Activated CD8-positive, alpha-beta memory T cell treated with anti-CD3 and anti-CD28 coated beads, Interleukin-2, amount 50 U/mL, for 4 hours (primary cell): ENCODE data around the gene MXD3.
"Not testable (repeated sequence)": the region's sequence is repeated elsewhere in the genome, so short reads cannot be mapped to it uniquely, and the experiment has no call there.

Source experiments
- DNase-seq: peaks from one replicate; pipeline ENCODE4 v3.0.0-alpha.2; 2020

The MXD3 gene

GRCh38 chr5:177317959-177318377 lies 6.3 kb upstream of the MXD3 start:
- peak; percentile 79 for DNase-seq

DNA sequence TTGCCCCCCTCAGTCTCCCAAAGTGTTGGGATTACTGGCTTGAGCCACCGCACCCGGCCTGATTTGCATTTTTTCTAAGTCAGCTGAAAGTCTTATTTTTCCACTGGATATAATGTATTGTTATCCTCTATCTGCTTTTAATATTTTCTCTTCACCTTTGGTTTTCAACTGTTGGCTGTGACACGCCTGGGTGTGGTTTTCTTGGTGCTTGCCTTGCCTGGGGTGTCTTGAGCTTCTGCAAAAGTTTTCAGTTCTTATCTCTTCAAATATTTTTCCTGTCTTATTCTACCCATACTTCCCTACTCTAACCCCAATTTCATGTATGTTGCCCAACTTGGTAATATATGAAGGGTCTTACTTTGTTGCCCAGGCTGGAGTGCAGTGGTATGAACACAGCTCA lies 4.3 kb upstream of the MXD3 start:
- DNase-seq = no peak

GRCh38 chr5:177315411-177315810 lies 3.7 kb upstream of the MXD3 start:
- no peak for DNase-seq

- no peak for DNase-seq
These were observed 3.0 kb upstream of the MXD3 start for GRCh38 chr5:177314376-177315342.

GRCh38 chr5:177313561-177314259 lies 2.0 kb upstream of the MXD3 start:
- DNase-seq = no peak

DNA sequence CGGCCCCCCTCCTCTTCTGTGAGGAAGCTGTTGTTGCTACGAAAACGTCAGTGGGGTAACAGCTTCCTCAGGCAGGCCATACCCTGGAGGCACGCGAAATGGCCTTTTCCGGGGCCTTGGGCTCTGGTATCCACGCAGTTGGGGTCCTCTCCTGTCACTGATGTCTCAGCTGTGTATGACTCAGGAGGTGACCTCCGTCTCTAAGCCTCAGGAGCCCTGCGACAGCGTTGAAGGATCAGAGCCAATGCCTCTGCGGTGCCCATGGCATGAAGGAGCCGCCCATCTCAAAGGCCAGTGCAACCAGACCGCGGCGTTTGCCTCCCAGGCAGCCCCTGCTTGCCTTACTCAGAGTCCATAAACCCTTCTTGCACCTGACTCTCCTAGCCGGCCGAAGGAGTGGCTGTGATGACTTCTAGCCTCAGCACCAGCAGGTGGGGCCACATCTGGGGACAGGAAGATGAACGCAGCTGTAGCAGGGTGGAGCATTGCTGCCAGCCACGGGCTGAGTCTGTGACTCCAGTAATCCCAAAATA lies 1.0 kb upstream of the MXD3 start:
- no peak for DNase-seq

- no peak for DNase-seq
These were observed 341 bp downstream of the MXD3 start for GRCh38 chr5:177311392-177311722.

- no peak for DNase-seq
These were observed 824 bp downstream of the MXD3 start for GRCh38 chr5:177310757-177311391.

DNA sequence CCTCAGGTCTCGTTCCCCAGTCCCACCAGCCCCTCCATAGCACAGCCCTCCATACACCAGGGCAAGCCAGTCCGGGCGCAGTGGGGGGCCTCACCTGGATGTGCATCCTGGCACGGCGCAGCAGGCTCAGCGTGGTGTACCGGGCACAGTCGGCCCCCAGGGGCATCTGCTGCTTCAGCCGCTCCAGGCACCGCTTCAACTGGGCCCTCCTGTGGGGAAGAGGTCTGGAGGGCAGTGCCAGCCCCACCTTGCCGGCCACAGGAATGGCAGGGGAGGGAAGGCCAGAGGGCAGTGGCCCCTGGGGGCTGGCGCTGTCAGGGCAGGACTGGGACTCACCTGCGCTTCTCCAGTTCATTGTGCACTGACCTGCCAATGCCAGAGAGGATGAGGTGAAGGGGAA lies 1.4 kb downstream of the MXD3 start:
- no peak for DNase-seq

DNA sequence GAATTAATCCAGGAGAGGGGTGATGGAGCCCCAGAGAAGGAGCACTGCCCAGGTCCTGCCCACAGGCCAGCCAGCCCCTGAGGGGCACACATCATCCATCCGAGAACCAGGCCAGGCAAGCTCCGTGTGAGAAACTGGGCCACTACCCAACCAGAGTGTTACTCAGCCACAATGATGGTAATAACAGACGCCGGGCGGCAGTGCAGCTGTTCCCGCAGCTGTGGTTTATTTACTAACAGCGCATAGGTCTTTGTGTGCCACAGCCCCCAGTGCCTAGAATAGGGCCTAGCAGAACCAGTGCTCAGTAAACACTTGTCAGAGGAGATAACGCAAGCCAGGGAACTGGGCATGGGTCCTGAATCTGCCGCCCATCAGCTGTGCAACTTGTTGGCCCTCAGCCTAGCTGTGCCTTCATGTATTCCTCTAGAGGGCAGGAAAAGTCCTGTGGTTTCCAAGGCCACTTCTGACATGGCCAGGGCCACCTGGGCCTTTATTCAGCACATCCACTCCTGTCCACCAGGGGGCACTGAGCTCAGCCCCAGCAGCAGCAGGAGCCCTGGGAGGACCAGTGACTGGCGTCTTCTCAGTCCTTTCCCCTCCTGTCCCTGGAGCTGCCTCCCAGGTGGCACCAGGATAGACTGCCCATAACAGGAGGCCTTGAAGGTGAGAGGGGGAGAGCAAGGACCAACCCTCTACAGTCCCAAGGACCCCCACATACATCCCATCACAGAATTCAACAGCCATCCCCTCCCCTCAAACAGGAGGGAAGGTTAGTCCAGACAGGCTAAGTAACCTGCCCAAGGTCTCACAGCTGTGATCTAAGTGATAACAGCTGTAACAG lies 2.1 kb downstream of the MXD3 start:
- DNase-seq = peak; percentile 70

DNA sequence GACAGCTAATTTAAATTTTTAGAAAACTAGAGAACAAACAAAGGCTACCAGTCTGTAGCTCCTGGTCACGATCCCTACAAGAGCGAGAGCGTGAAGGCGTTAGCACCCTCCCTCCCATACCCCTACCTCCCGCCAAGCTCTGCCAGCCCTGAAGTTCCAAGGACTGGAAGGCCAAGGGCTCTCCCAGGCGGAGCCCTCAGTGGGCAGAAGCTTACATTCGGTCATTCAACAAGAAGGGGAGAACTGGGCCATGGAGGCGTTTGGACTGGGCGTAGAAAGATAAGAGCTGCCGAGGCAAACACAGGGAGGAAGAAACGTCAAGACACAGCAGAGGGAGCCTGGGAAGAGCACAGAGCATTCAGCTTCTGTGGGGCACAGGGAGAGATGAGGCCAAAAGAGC lies 3.0 kb downstream of the MXD3 start:
- no peak for DNase-seq

DNA sequence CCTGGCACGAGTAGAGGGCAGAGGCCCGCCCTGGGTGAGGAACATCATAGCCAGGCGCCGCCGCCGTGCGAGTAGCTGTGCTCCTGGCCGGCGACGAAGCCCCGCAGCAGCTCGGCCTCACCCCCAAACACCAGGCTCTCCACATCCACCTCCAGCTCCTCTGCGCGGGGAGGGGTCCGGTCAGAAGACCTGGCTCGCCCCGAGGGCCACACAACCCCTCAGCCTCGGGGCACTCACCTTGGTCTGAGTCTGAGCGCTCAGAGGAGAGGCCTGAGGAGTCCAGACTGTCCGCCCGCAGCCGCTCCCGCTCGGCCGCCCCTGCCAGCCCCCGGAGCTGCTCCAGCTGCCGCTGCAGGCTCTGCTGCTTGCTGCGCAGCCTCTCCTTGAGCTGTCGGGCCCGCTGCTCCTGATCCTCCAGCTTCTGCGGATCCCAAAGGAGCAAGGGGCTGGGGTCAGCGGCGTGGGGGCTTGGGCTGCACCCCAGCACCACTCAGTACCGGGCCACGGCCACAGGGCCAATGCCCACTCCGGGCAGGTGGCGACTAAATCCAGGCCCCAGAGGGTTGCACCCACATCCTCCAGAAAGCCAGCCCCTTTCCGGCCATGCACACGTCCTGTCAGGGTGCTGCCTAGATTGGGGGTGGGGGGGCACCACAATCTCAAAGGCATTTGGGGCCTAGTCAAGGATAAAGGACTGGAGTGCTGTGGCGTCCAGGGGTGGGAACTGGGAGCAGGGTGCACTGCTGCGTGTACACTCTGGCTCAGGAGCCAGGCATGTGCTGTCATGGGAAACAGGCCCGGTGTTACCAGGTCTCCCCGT lies 3.9 kb downstream of the MXD3 start:
- DNase-seq = no peak

GRCh38 chr5:177306674-177307543 lies 4.8 kb downstream of the MXD3 start:
- no peak for DNase-seq

- not testable (repeated sequence) for DNase-seq
These were observed 5.5 kb downstream of the MXD3 start for GRCh38 chr5:177306103-177306640.

GRCh38 chr5:177304392-177305119 lies 7.1 kb downstream of the MXD3 start:
- no peak for DNase-seq

- DNase-seq = no peak
These were observed 7.7 kb downstream of the MXD3 start for GRCh38 chr5:177303925-177304391.

- peak; percentile 87 for DNase-seq
These were observed 8.4 kb downstream of the MXD3 start, which contains the start of the genes PRELID1 and RAB24 for GRCh38 chr5:177303121-177303924. PRELID1 (plus strand) TSS chr5:177303799; CDS start chr5:177303986, 187 bp downstream. RAB24 (minus strand) TSS chr5:177303719; CDS start chr5:177303288, 431 bp downstream.
